Neutrophil (primary cell): ENCODE measurements around the gene AGAP1.

Experiments used
- H3K27ac ChIP-seq: fragments of 200-600 bp; sonication (generic); 2 replicates; pipeline ENCODE4 v1.5.1; 2016; ENCODE audit warnings: mild to moderate bottlenecking, moderate library complexity
- H3K27me3 ChIP-seq: fragments of 200-600 bp; sonication (generic); 2 replicates; pipeline ENCODE4 v1.6.0; 2016; ENCODE audit warnings: mild to moderate bottlenecking
- H3K36me3 ChIP-seq: fragments of 200-600 bp; sonication (generic); 2 replicates; pipeline ENCODE4 v1.5.1; 2017
- H3K4me1 ChIP-seq, 2 experiments: fragments of 200-600 bp in 1 of 2; sonication (generic) in 1 of 2; 1 replicate in 1 of 2; 2 replicates in 1 of 2; pipeline versions ENCODE4 v1.5.1 to v1.6.1; 2013 to 2016; ENCODE audit warnings: low read depth in 1 of 2, low read length in 1 of 2, mild to moderate bottlenecking in 1 of 2, moderate library complexity in 1 of 2; ENCODE audit not compliant: control insufficient read depth in 1 of 2, insufficient read depth in 1 of 2
- H3K4me3 ChIP-seq, 2 experiments: fragments of 200-600 bp in 1 of 2; sonication (generic) in 1 of 2; 1 replicate in 1 of 2; 2 replicates in 1 of 2; pipeline ENCODE4 v1.5.1; 2013 to 2016; ENCODE audit warnings: low read depth in 1 of 2, low read length in 1 of 2, mild to moderate bottlenecking in 1 of 2, moderate library complexity in 1 of 2
- H3K9me3 ChIP-seq: fragments of 200-600 bp; sonication (generic); 2 replicates; pipeline ENCODE4 v1.5.1; 2016
- TF ChIP-seq, protein P1 (sequence below): fragments of 200-600 bp; sonication (generic); IDR thresholded peaks from 2 replicates; pipeline ENCODE4 v1.5.1; 2016; ENCODE audit warnings: antibody characterized with exemption

The AGAP1 gene

DNA sequence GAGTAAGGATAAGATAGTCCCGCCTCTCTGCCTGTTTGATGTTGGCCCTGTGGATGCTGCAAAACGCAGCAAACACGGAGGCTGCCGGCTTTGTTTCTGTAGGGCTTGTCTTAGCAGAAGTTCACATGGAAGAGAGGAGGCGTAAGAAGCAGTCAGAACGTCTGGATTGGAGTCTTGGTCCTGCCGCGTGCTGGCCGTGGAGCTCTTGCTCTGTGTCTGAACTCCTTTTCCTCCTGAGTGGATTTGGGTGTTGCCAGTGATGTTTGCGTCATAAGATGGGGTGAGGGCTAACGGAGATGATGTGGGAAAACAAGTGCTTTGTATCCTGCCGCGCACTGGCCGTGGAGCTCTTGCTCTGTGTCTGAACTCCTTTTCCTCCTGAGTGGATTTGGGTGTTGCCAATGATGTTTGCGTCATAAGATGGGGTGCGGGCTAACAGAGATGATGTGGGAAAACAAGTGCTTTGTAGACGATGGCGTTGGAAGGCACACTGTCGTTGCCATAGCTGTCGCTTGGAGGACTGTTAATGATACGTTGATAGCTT, 240.9 kb downstream of the AGAP1 start:
- Histone ChIP-seq H3K4me3 (no peak overlapping the region), H3K27ac (no peak overlapping the region), H3K9me3 (no peaks in the 10 kb centered on the region), H3K4me1 (no peaks in the 10 kb centered on the region), H3K27me3 (peaks cover 9% of the 10 kb centered on the region), H3K36me3 (no peaks in the 10 kb centered on the region)
- TF ChIP-seq, protein P1, sequence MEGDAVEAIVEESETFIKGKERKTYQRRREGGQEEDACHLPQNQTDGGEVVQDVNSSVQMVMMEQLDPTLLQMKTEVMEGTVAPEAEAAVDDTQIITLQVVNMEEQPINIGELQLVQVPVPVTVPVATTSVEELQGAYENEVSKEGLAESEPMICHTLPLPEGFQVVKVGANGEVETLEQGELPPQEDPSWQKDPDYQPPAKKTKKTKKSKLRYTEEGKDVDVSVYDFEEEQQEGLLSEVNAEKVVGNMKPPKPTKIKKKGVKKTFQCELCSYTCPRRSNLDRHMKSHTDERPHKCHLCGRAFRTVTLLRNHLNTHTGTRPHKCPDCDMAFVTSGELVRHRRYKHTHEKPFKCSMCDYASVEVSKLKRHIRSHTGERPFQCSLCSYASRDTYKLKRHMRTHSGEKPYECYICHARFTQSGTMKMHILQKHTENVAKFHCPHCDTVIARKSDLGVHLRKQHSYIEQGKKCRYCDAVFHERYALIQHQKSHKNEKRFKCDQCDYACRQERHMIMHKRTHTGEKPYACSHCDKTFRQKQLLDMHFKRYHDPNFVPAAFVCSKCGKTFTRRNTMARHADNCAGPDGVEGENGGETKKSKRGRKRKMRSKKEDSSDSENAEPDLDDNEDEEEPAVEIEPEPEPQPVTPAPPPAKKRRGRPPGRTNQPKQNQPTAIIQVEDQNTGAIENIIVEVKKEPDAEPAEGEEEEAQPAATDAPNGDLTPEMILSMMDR = no peak

DNA sequence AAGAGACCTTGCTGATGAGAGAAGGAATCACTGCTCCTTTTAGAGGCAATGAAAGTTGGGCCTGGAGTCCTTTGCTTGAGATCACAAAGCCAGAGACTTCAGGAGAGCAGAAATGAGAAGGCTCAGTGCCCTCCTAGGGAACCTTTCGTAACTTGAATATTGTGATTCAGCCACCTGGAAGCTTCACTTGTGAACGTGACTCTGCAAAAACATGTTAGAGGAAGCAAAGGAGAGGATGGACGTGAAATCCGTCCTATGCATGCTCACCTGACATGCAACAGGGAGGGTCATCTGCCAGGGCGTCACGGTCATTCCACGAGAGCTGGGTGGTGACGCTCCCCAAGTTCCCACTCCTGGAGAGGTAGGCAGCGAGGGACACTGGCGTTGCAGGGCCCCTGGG, 243.6 kb downstream of the AGAP1 start:
- no peaks in the 10 kb centered on the region for H3K4me1 ChIP-seq
- TF ChIP-seq, protein P1 = no peak
- H3K27me3 ChIP-seq = peaks cover 6% of the 10 kb centered on the region
- no peaks in the 10 kb centered on the region for H3K36me3 ChIP-seq
- no peak overlapping the region for H3K4me3 ChIP-seq
- no peak overlapping the region for H3K27ac ChIP-seq
- no peaks in the 10 kb centered on the region for H3K9me3 ChIP-seq

DNA sequence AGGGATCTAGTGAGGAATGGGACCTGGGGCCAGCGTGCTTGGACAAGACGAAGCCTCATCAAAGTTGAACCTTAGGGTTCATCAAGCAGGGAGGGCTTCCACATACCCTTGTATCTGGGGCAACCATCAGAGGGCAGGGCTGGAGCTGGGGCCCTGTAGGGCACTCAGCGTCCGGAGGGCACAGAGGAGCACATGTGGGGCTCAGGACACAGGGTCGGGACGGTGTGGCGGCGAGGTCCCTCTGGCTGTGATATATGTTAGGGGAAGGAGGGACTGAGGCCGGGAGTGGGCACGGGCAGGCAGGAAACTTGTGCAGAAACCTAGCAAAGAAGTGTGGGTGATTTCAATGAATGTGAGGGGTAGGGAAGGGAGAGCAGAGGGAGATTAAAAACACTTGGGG, 244.0 kb downstream of the AGAP1 start:
- TF ChIP-seq, protein P1 = no peak
- Histone ChIP-seq H3K27ac (no peak overlapping the region), H3K4me3 (no peak overlapping the region), H3K4me1 (no peaks in the 10 kb centered on the region), H3K36me3 (no peaks in the 10 kb centered on the region), H3K27me3 (peaks cover 2% of the 10 kb centered on the region), H3K9me3 (no peaks in the 10 kb centered on the region)

DNA sequence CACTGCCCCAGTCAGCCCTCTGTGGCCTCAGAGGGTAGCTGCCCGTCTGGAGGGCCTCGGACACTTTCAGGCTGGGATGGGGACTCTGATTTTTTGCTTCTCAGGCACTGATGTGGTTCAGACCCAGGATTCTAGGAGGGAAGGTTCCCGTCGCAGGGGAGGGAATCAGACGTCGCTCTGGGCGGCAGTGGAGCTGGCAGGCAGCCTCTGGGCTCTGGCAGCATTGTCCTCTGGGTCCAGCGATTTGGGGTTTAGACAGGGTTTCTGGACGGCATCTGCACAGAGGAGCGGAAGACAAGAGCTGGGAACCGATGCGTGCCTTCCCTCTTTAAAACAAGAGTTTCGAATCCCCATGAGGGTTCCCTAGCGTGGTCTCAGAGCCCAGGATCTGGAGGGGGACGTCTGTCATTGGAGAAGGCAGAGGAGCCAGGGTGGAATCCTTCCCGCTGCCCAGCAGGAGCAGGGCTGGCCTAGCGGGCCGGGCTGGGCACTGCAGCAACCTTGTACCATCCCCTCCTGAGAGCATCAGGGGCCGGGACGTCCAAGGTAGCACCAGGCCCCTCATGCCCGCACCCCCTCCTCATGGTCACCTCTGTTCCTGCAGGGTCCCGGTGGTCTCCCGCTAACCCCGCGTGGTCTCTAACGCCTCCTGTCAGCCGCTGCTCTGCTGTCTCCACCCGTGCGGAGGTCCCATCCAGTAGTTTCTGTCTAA, 246.0 kb downstream of the AGAP1 start:
- Histone ChIP-seq H3K9me3 (no peaks in the 10 kb centered on the region), H3K27ac (no peak overlapping the region), H3K4me3 (no peak overlapping the region), H3K27me3 (no peaks in the 10 kb centered on the region), H3K4me1 (no peaks in the 10 kb centered on the region), H3K36me3 (no peaks in the 10 kb centered on the region)
- TF ChIP-seq, protein P1 = no peak

DNA sequence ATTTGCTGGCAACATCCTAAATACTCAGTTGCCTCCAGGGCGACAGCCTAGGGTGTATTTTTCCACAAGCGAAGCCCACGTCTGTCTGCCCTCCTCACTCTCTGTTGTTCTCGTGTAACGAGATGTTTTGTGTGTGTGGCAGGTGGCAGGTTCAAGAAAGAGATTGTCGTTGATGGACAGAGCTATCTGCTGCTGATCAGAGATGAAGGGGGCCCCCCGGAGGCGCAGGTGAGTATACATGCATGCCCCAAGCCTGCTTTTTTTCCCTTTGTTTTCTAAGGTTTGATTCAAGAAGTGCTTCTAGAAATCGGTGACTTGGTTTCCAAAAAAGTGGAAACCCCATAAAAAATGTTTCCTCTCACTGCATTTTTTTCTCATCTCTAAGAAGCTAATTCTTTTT, 247.0 kb downstream of the AGAP1 start:
- no peak overlapping the region for H3K4me3 ChIP-seq
- no peak overlapping the region for H3K27ac ChIP-seq
- TF ChIP-seq, protein P1 = no peak
- no peaks in the 10 kb centered on the region for H3K4me1 ChIP-seq
- H3K9me3 ChIP-seq = no peaks in the 10 kb centered on the region
- H3K27me3 ChIP-seq = no peaks in the 10 kb centered on the region
- no peaks in the 10 kb centered on the region for H3K36me3 ChIP-seq
